Measurements from ENCODE around the gene SCN10A.
A peak's percentile ranks its signal among the peaks of the same experiment; 100 is the strongest.

The SCN10A gene

DNA sequence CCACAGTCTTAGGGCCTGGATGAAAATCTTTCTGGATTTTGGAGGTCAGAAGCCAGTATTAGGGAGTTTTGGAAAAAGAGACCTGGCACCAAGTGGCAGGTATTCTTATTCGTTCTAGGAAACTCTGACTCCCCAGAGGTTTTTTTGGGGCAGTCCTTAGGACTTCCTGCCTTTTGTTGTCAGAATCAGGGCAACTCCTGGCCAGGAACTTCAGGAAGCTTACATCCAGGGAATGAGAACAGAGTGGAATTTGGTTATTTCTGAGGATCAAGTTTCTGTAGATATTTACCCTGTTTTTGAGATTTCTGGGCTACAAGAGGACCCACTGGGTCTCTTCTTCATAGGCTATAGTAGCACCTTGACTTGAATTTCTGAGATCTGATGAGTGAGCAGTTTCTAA is 15.5 kb downstream of the SCN10A start:
- no peak overlapping the region for H3K4me3 ChIP-seq (ENCODE audit: low read depth, low read length)
- TF ChIP-seq, protein P1, sequence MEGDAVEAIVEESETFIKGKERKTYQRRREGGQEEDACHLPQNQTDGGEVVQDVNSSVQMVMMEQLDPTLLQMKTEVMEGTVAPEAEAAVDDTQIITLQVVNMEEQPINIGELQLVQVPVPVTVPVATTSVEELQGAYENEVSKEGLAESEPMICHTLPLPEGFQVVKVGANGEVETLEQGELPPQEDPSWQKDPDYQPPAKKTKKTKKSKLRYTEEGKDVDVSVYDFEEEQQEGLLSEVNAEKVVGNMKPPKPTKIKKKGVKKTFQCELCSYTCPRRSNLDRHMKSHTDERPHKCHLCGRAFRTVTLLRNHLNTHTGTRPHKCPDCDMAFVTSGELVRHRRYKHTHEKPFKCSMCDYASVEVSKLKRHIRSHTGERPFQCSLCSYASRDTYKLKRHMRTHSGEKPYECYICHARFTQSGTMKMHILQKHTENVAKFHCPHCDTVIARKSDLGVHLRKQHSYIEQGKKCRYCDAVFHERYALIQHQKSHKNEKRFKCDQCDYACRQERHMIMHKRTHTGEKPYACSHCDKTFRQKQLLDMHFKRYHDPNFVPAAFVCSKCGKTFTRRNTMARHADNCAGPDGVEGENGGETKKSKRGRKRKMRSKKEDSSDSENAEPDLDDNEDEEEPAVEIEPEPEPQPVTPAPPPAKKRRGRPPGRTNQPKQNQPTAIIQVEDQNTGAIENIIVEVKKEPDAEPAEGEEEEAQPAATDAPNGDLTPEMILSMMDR (IDR thresholded peaks at IDR 0.05; ENCODE audit: insufficient read depth, low read depth, low read length, missing control alignments), result no peak
- DNase-seq (ENCODE audit: low read depth), result no peak

DNA sequence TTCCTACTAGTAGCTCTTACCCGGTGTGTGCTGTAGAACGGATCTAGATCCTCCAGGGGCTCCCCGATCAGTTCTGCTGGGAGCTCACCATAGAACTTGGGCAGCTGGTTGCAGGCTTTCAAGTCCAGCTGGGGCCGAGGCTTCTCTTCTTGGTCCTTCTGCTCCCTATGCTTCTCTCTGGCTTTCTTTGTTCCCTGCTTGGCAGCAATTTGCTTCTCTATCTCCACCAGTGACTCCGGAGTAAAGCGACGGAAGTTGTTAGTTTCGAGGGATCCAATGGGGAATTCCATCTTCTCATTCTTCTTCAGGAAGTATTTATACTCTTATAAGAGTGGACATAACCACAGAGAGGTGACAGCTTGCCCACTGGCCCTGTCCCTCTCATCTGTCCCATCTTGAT is 22.3 kb downstream of the SCN10A start:
- DNase-seq (ENCODE audit: low read depth), result no peak
- no peak overlapping the region for H3K4me3 ChIP-seq (ENCODE audit: low read depth, low read length)
- TF ChIP-seq, protein P1 (IDR thresholded peaks at IDR 0.05; ENCODE audit: insufficient read depth, low read depth, low read length, missing control alignments), result no peak

DNA sequence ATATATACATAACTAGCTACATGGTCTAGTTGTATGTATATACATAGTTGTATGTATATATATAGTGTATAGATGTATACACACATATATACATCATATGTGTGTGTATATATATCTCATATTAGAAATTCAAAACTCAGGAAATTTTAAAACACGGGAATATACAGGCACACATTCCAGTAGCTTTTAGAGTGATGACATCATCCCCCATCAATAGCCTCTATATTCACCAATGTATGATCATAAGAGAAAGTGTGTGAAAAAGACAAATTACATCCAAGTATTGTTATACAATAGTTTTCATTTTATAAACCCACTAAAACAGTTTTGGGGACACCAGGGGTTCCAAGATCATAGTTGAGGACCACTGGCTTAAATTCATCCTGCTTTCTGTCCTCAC is 23.0 kb downstream of the SCN10A start:
- TF ChIP-seq, protein P1 (IDR thresholded peaks at IDR 0.05; ENCODE audit: insufficient read depth, low read depth, low read length, missing control alignments), result no peak
- no peak for DNase-seq (ENCODE audit: low read depth)
- H3K4me3 ChIP-seq (ENCODE audit: low read depth, low read length), result no peak overlapping the region

DNA sequence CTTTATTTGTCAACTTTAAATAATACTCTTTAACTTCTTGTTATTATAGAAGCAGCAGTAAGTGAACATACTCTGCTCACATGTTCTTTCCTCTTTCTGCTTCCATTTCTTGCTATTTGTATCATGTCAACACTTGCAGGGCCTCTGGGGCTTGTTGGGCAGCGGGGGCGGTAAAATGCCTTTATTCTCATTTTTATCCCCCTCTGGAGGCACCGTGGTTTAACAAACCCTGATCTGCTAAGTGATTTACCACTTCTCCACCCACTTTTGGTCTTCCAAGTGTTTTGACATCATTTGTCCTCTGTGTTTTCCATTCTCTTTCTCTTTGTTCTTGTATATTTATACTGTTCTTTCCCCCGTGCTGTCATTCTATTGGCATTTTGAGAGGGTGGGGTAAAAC is 33.9 kb downstream of the SCN10A start:
- H3K4me3 ChIP-seq (ENCODE audit: low read depth, low read length), result no peak overlapping the region
- TF ChIP-seq, protein P1 (IDR thresholded peaks at IDR 0.05; ENCODE audit: insufficient read depth, low read depth, low read length, missing control alignments), result no peak
- DNase-seq (ENCODE audit: low read depth), result peak; percentile 2

DNA sequence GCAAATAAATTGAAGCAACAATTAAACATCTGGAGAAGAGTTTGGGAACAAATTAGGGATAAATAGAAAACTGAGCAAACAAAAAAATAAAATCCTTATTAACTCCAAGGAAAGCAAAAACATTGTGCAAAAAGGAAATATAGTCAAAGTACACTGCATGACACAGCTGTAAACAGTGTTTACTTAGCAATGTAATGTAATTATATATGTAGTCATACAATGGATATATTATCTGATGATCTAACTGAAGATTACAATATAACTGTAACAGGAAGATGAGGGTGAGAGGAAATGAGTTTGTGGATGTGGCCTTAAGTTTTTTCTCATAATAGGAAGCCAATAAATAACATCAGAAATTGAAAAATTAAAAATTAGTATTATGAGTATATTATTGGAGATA is 42.5 kb downstream of the SCN10A start:
- TF ChIP-seq, protein P1 (IDR thresholded peaks at IDR 0.05; ENCODE audit: insufficient read depth, low read depth, low read length, missing control alignments), result no peak
- DNase-seq (ENCODE audit: low read depth), result no peak
- no peak overlapping the region for H3K4me3 ChIP-seq (ENCODE audit: low read depth, low read length)

DNA sequence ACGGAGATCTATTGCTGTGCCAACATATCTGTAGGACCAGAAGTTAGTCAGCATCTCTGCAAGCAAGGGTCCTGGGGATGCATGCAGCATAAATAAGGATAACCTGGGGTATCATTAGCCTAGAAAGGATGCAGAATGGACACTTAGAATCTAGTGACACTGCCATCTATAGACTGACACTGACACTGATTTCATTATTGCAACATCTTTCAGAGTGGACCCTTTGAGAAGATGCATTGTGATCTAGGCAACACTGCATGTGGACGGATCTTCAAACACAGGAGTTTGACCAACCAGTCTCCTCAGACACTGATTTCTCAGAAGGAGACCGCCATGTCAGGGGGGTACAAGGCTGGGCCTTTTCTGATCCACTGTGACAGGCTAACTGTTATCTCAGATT is 52.4 kb downstream of the SCN10A start:
- no peak overlapping the region for H3K4me3 ChIP-seq (ENCODE audit: low read depth, low read length)
- TF ChIP-seq, protein P1 (IDR thresholded peaks at IDR 0.05; ENCODE audit: insufficient read depth, low read depth, low read length, missing control alignments), result no peak
- DNase-seq (ENCODE audit: low read depth), result no peak

DNA sequence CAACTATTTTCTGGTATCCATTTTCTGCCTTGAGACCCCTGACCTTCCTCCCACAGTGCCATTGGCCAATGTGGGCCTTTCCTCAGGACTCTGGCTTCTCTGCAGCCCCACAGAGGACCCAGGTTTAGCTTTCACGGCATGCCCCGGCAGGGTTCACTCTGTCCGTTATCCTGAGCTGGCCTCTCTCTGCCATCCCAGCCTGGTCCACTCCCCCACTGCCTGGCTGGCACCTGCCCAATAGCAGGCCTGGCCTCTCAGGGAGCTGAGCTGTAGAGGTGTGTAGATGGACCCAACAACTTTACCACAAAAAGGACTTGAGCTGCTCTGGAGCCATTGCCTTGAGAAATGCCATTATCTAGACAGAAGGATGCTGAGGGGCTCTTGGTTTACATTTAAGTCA is 57.5 kb downstream of the SCN10A start:
- no peak overlapping the region for H3K4me3 ChIP-seq (ENCODE audit: low read depth, low read length)
- no peak for DNase-seq (ENCODE audit: low read depth)
- TF ChIP-seq, protein P1 (IDR thresholded peaks at IDR 0.05; ENCODE audit: insufficient read depth, low read depth, low read length, missing control alignments), result no peak
